Activated CD8-positive, alpha-beta T cell treated with anti-CD3 and anti-CD28 coated beads, Interleukin-2, amount 10 ng/mL, durations not matched to agents 7 days and 5 days (primary cell): ENCODE data around the gene GADD45GIP1. TPM values are rescaled to one million over a fixed set of nuclear protein-coding genes. Genes with fewer than 3 reads are reported as not detected.
A peak's percentile ranks its signal among the peaks of the same experiment; 100 is the strongest.

Experiments
- ATAC-seq: fragments of 150-1000 bp; cut with Tn5 transposase; one replicate; pipeline ENCODE4 v1.10.0; 2021; ENCODE audit warnings: moderate library complexity
- CTCF ChIA-PET: fragments of 350-600 bp; sonication (Branson Sonifier 250); formaldehyde crosslinking; loops from one replicate; lab custom pipeline; 2021; ENCODE audit warnings: antibody characterized with exemption; lab: Charles Lee
- POLR2A ChIA-PET: fragments of 350-600 bp; sonication (Branson Sonifier 250); formaldehyde crosslinking; loops from one replicate; lab custom pipeline; 2021; ENCODE audit warnings: antibody characterized with exemption; lab: Charles Lee
- DNase-seq: peaks from one replicate; pipeline ENCODE4 v3.0.0-alpha.2; 2020
- H3K27ac Mint-ChIP-seq: one replicate; pipeline ENCODE4 v1.8.0; 2021; ENCODE audit warnings: mild to moderate bottlenecking, mixed read lengths
- H3K27me3 Mint-ChIP-seq: one replicate; pipeline ENCODE4 v1.8.0; 2021; ENCODE audit warnings: low read depth, mixed read lengths
- H3K36me3 Mint-ChIP-seq: one replicate; pipeline ENCODE4 v1.8.0; 2021; ENCODE audit warnings: low read depth, mixed read lengths
- H3K4me1 Mint-ChIP-seq: one replicate; pipeline ENCODE4 v1.8.0; 2021; ENCODE audit warnings: low read depth, mixed read lengths
- H3K4me3 Mint-ChIP-seq: one replicate; pipeline ENCODE4 v1.8.0; 2021; ENCODE audit warnings: mild to moderate bottlenecking, mixed read lengths
- H3K9me3 Mint-ChIP-seq: one replicate; pipeline ENCODE4 v1.8.0; 2022; ENCODE audit warnings: mixed read lengths; ENCODE audit not compliant: insufficient read depth
- total RNA-seq, 2 experiments: library from RNA; stranded (reverse); gene quantifications; one replicate each; pipeline ENCODE4 v1.2.3, GENCODE V29; 2021

GADD45GIP1 gene
- total RNA-seq, 2 experiments from 2014 or later: 23.4 to 25.4 TPM

- POLR2A ChIA-PET: interaction anchor here (0.7 to 1.3 kb wide), 7 partner anchors 9 to 155 kb away, joined by 3 to 7 read pairs (median 3); partner anchors contain the start of genes CALR, GADD45GIP1 and JUNB
- Mint-ChIP-seq H3K9me3 (no peaks in the 10 kb centered on the region), H3K4me1 (peaks cover 73% of the 10 kb centered on the region), H3K27me3 (no peaks in the 10 kb centered on the region), H3K27ac (peak overlapping the region; percentile 92), H3K36me3 (peaks cover 87% of the 10 kb centered on the region), H3K4me3 (peak overlapping the region; percentile 91)
- no peak for ATAC-seq
- CTCF ChIA-PET: interaction anchor here (0.6 to 2.1 kb wide), 7 partner anchors 8 to 62 kb away, joined by 3 to 17 read pairs (median 5); partner anchors contain the start of gene CALR
- DNase-seq: no peak
These were observed 10.1 kb downstream of the GADD45GIP1 start for GRCh38 chr19:12946731-12947496.

- no peaks in the 10 kb centered on the region for H3K9me3 Mint-ChIP-seq
- H3K4me3 Mint-ChIP-seq: peak overlapping the region; percentile 91
- H3K36me3 Mint-ChIP-seq: peaks cover 88% of the 10 kb centered on the region
- ChIA-PET POLR2A (interaction anchor here (0.7 to 1.3 kb wide), 6 partner anchors 8 to 154 kb away, joined by 3 to 7 read pairs (median 4); partner anchors contain the start of genes CALR, GADD45GIP1 and JUNB), CTCF (interaction anchor here (1.0 to 1.6 kb wide), 5 partner anchors 8 to 61 kb away, joined by 3 to 9 read pairs (median 5); partner anchors contain the start of gene CALR)
- H3K4me1 Mint-ChIP-seq: peaks cover 72% of the 10 kb centered on the region
- H3K27ac Mint-ChIP-seq: peak overlapping the region; percentile 92
- no peaks in the 10 kb centered on the region for H3K27me3 Mint-ChIP-seq
- DNase-seq (peak; percentile 69), ATAC-seq (peak; percentile 70)
These were observed 10.8 kb downstream of the GADD45GIP1 start for GRCh38 chr19:12946092-12946721.

GRCh38 chr19:12945479-12946091 is 11.4 kb downstream of the GADD45GIP1 start, which contains the start of gene RAD23A:
Gene RAD23A, plus strand, starts transcription at chr19:12945862. Its CDS starts 87 bp downstream, at chr19:12945949.
- ChIA-PET CTCF (interaction anchor here (1.0 to 1.2 kb wide), 3 partner anchors 8 to 20 kb away, joined by 3 to 9 read pairs (median 5); partner anchors contain the start of gene CALR), POLR2A (interaction anchor here (0.9 to 1.3 kb wide), 4 partner anchors 8 to 153 kb away, joined by 3 to 7 read pairs (median 4); partner anchors contain the start of genes CALR and GADD45GIP1)
- Mint-ChIP-seq H3K27me3 (no peaks in the 10 kb centered on the region), H3K4me1 (peaks cover 72% of the 10 kb centered on the region), H3K9me3 (no peaks in the 10 kb centered on the region), H3K4me3 (peak within 1 kb of the TSS; percentile 91), H3K36me3 (peaks cover 88% of the 10 kb centered on the region), H3K27ac (peak within 1 kb of the TSS; percentile 96)
- peak; percentile 76 for ATAC-seq
- DNase-seq: peak; percentile 98

GRCh38 chr19:12944104-12944674 is 12.8 kb downstream of the GADD45GIP1 start:
- no peak overlapping the region for H3K4me3 Mint-ChIP-seq

GRCh38 chr19:12943437-12944044 is 13.5 kb downstream of the GADD45GIP1 start:
- ChIA-PET CTCF (interaction anchor here (0.8 to 1.0 kb wide), 2 partner anchors 53 to 57 kb away, joined by 3 read pairs; partner anchors contain the start of gene GCDH), POLR2A (interaction anchor here (0.8 to 0.9 kb wide), 2 partner anchors 9 to 10 kb away, joined by 3 to 4 read pairs; partner anchors contain the start of gene FARSA)
- DNase-seq (no peak), ATAC-seq (no peak)
- no peaks in the 10 kb centered on the region for H3K9me3 Mint-ChIP-seq
- peak overlapping the region; percentile 75 for H3K27ac Mint-ChIP-seq
- no peaks in the 10 kb centered on the region for H3K27me3 Mint-ChIP-seq
- H3K4me3 Mint-ChIP-seq: no peak overlapping the region
- H3K36me3 Mint-ChIP-seq: peaks cover 91% of the 10 kb centered on the region
- peaks cover 76% of the 10 kb centered on the region for H3K4me1 Mint-ChIP-seq

More at GRCh38 chr19:12944104-12944674, 12.8 kb downstream of the GADD45GIP1 start:
- no peaks in the 10 kb centered on the region for H3K27me3 Mint-ChIP-seq
- H3K9me3 Mint-ChIP-seq: no peaks in the 10 kb centered on the region
- H3K36me3 Mint-ChIP-seq: peaks cover 91% of the 10 kb centered on the region
- H3K4me1 Mint-ChIP-seq: peaks cover 76% of the 10 kb centered on the region
- ChIA-PET POLR2A (interaction anchor here (0.8 to 0.9 kb wide), 2 partner anchors 10 to 11 kb away, joined by 3 to 4 read pairs; partner anchors contain the start of gene FARSA), CTCF (interaction anchor here (0.8 to 1.0 kb wide), 2 partner anchors 53 to 58 kb away, joined by 3 read pairs; partner anchors contain the start of gene GCDH)
- DNase-seq (no peak), ATAC-seq (no peak)
- H3K27ac Mint-ChIP-seq: peak overlapping the region; percentile 65

- peak overlapping the region; percentile 99 for H3K4me3 Mint-ChIP-seq
- DNase-seq: no peak
- H3K9me3 Mint-ChIP-seq: no peaks in the 10 kb centered on the region
- peaks cover 76% of the 10 kb centered on the region for H3K4me1 Mint-ChIP-seq
- ChIA-PET CTCF (interaction anchor here (0.7 to 2.3 kb wide), 2 partner anchors 16 to 56 kb away, joined by 3 to 7 read pairs; no protein-coding TSS in a partner anchor), POLR2A (no interaction called here)
- peak overlapping the region; percentile 97 for H3K27ac Mint-ChIP-seq
- no peaks in the 10 kb centered on the region for H3K27me3 Mint-ChIP-seq
- no peak for ATAC-seq
- H3K36me3 Mint-ChIP-seq: peaks cover 73% of the 10 kb centered on the region
These were observed 16.1 kb downstream of the GADD45GIP1 start for GRCh38 chr19:12940897-12941296.

- ChIA-PET CTCF (interaction anchor here (0.8 kb wide), 2 partner anchors 26 to 32 kb away, joined by 3 to 4 read pairs; no protein-coding TSS in a partner anchor), POLR2A (interaction anchor here (0.6 to 3.1 kb wide), 6 partner anchors 13 to 213 kb away, joined by 3 to 20 read pairs (median 4); partner anchors contain the start of genes JUNB and SYCE2)
- H3K36me3 Mint-ChIP-seq: peaks cover 65% of the 10 kb centered on the region
- ATAC-seq (no peak), DNase-seq (no peak)
- H3K4me3 Mint-ChIP-seq: peak overlapping the region; percentile 99
- peak overlapping the region; percentile 97 for H3K27ac Mint-ChIP-seq
- H3K9me3 Mint-ChIP-seq: no peaks in the 10 kb centered on the region
- no peaks in the 10 kb centered on the region for H3K27me3 Mint-ChIP-seq
- peaks cover 71% of the 10 kb centered on the region for H3K4me1 Mint-ChIP-seq
These were observed 17.0 kb downstream of the GADD45GIP1 start for GRCh38 chr19:12939975-12940423.

- peaks cover 66% of the 10 kb centered on the region for H3K4me1 Mint-ChIP-seq
- CTCF ChIA-PET: interaction anchor here (0.8 to 2.1 kb wide), 3 partner anchors 27 to 53 kb away, joined by 3 to 27 read pairs (median 4); partner anchors contain the start of gene KLF1
These were observed 18.0 kb downstream of the GADD45GIP1 start for GRCh38 chr19:12938779-12939601.

More at GRCh38 chr19:12938779-12939601, 18.0 kb downstream of the GADD45GIP1 start:
- peak; percentile 54 for DNase-seq
- H3K9me3 Mint-ChIP-seq: no peaks in the 10 kb centered on the region
- peak overlapping the region; percentile 99 for H3K4me3 Mint-ChIP-seq
- ATAC-seq: peak; percentile 6
- POLR2A ChIA-PET: interaction anchor here (0.7 to 3.1 kb wide), 10 partner anchors 9 to 244 kb away, joined by 3 to 20 read pairs (median 3); partner anchors contain the start of genes JUNB and SYCE2
- H3K27me3 Mint-ChIP-seq: no peaks in the 10 kb centered on the region
- peak overlapping the region; percentile 97 for H3K27ac Mint-ChIP-seq
- peaks cover 56% of the 10 kb centered on the region for H3K36me3 Mint-ChIP-seq
